Skeletal muscle cell (primary cell): ENCODE measurements around the gene JAGN1.
"Not testable (repeated sequence)": the region's sequence is repeated elsewhere in the genome, so short reads cannot be mapped to it uniquely, and the experiment has no call there.

ENCODE experiments used
- DNase-seq: peaks from one replicate; pipeline ENCODE4 v3.0.0-alpha.2; 2010; ENCODE audit warnings: low read depth
- H3K4me3 ChIP-seq: 2 replicates; pipeline ENCODE4 v1.5.1; 2011; ENCODE audit warnings: low read depth, mild to moderate bottlenecking, control low read depth, low read length, moderate library complexity

JAGN1 gene

DNA sequence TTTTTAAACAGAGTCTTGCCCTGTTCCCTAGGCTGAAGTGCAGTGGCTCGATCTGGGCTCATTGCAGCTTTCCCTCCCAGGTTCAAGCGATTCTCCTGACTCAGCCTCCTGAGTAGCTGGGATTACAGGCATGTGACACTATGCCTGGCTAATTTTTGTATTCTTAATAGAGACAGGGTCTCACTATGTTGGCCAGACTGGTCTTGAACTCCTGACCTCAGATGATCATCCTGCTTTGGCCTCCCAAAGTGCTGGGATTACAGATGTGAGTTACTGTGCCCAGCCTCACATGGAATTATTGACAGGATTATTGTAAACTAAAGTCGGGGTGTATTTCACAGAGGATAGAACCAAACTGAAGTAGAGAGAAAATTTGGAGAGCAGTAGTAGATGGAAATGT, 5.3 kb downstream of the JAGN1 start:
- not testable (repeated sequence) for H3K4me3 ChIP-seq, DNase-seq

DNA sequence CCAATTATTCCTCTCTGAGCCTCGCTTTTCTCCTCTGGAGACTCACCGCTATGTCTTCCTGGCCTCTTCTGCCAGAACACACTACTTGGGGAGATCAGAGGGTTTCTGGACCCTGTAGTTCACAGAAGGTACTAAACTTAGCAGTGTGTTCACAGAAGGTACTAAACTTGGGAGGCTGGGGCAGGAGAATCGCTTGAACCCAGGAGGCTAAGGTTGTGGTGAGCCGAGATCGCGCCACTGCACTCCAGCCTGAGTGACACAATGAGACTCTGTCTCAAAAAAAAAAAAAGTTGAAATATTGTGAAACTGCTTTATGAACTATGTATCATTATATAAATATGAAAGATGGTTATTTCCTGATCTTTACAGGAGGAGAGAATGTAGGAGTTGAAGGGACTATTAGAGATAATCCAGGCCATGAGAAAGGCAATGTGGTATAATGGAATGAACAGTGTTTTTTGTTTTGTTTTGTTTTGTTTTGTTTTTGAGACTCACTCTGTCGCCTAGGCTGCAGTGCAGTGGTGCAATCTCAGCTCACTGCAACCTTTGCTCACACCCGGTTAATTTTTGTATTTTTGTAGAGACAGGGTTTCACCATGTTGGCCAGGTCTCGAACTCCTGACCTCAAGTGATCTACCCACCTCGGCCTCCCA, 6.5 kb downstream of the JAGN1 start:
- DNase-seq, H3K4me3 ChIP-seq: not testable (repeated sequence)

GRCh38 chr3:9897408-9898372, 7.3 kb downstream of the JAGN1 start:
- no peak overlapping the region for H3K4me3 ChIP-seq
- DNase-seq, result no peak

- no peak overlapping the region for H3K4me3 ChIP-seq
- no peak for DNase-seq
Measured at GRCh38 chr3:9898467-9899241, 8.2 kb downstream of the JAGN1 start.

DNA sequence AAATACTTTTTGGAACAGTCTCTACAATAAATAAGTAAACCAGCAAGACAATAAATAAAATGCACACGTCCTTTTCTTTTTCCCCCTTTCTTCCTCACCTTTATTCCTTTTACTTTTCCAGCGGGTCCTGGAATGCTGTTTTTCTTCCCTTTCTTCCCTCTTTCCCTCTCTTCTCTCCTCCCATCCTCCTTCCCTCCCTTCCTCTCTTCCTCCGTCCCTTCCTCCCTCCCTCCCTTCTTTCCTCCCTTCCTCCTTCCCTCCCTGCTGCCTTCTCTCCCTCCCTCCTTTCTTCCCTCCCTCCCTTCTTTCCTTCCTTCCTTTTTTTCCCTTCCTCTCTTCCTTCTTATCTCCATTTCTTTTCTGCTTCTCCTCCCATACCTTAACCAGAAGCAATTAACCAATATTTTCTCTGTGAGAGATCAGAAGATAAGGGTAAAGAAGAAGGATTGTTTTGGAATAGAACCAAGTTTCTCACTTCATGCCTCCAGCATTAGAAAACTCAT, 8.9 kb downstream of the JAGN1 start:
- H3K4me3 ChIP-seq, result no peak overlapping the region
- no peak for DNase-seq

GRCh38 chr3:9900965-9901415, 10.6 kb downstream of the JAGN1 start:
- not testable (repeated sequence) for DNase-seq, H3K4me3 ChIP-seq

DNA sequence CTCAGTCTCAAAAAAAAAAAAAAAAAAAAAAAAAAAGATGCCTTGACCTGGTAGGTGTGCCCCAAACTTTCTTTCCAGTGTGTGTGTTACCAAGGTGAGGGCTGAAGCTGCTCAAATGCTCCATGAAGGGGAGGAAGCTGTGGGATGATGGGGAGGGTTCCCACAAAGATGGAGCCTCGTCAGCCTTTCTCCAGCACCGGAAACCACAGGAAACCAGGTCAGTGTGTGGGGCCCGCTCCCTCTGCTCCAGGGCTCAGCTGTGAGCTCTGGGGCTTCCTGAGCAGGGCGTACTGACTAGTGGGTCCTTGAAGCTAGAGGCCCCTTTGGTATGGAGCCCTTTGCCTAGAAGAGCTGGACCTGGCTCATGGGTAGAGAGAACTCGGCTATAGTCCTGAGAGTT, 11.6 kb downstream of the JAGN1 start:
- no peak overlapping the region for H3K4me3 ChIP-seq
- DNase-seq, result no peak

DNA sequence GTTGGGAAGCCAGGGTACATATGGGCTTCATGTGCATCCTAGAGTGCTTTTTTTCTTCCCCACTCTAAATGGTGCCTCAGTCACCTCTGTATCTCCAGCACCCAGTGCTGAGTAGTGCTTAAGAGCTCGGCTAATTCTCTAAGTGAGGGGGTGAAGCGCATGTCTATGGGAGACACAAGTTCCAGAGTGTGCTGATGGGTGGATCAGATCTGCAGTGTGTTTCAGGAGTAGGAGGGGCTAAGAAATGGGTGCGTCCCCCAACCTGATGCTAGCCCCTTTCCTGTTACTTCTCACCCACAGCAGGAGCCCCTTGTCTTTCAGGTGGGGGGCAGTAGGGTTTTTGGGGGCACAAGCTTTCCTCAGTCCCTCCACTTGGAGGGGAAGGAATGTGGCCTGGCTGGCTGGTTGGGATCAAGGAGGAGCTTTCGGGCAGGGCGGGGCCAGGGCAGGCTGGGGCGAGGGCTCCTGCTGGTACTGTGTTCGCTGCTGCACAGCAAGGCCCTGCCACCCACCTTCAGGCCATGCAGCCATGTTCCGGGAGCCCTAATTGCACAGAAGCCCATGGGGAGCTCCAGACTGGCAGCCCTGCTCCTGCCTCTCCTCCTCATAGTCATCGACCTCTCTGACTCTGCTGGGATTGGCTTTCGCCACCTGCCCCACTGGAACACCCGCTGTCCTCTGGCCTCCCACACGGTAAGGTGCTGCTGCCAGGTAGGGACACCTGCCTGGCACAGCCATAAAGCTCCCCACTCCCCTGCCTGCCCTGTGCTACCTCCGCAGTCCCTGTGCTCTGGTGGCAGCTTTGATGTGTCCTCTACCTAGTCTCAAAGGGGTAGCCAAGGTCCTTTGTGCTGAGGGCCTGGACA, 12.2 kb downstream of the JAGN1 start, which contains the start of gene IL17RE:
IL17RE (plus strand) TSS at position 477 of the 866 bp plus-strand sequence; CDS start at position 562, 85 bp downstream.
- H3K4me3 ChIP-seq, result peak within 1 kb of the TSS; percentile 32
- no peak for DNase-seq

DNA sequence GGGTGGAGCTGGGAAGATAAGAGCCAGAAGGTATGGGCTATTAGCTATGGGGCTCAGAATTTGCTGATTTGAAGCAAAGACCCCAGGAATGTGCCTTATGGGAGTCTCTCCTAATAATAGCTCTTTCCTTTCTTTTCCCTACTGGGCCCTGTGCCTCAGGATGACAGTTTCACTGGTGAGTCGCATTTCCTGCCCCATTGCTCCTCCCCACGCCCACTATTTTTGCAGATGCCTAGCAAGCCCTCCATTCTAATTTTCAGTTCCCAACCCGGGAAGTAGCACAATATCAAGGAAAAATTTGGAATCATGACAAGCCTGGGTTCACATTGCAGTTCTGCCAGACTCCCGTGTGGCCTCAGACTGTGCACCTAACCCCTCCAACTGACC, 12.8 kb downstream of the JAGN1 start:
- no peak for DNase-seq
- H3K4me3 ChIP-seq, result peak overlapping the region; percentile 32

DNA sequence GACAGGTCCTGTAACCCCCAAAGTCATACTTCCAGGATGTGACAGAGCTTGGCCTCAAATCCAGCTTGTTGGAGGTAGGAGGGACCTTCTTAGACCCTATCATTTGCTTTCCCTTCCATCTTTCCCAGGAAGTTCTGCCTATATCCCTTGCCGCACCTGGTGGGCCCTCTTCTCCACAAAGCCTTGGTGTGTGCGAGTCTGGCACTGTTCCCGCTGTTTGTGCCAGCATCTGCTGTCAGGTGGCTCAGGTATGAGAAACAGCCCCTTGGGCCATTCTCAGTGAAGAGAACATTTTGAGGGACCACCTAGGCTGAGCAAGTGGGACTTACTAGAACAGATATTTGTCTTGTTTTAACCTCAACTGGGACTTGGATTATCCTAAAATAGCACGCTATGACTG, 13.5 kb downstream of the JAGN1 start:
- H3K4me3 ChIP-seq, result no peak overlapping the region
- DNase-seq, result no peak

GRCh38 chr3:9906480-9906879, 16.1 kb downstream of the JAGN1 start:
- DNase-seq, result no peak
- no peak overlapping the region for H3K4me3 ChIP-seq

- DNase-seq, result no peak
- no peak overlapping the region for H3K4me3 ChIP-seq
Measured at GRCh38 chr3:9908286-9908685, 17.9 kb downstream of the JAGN1 start.

DNA sequence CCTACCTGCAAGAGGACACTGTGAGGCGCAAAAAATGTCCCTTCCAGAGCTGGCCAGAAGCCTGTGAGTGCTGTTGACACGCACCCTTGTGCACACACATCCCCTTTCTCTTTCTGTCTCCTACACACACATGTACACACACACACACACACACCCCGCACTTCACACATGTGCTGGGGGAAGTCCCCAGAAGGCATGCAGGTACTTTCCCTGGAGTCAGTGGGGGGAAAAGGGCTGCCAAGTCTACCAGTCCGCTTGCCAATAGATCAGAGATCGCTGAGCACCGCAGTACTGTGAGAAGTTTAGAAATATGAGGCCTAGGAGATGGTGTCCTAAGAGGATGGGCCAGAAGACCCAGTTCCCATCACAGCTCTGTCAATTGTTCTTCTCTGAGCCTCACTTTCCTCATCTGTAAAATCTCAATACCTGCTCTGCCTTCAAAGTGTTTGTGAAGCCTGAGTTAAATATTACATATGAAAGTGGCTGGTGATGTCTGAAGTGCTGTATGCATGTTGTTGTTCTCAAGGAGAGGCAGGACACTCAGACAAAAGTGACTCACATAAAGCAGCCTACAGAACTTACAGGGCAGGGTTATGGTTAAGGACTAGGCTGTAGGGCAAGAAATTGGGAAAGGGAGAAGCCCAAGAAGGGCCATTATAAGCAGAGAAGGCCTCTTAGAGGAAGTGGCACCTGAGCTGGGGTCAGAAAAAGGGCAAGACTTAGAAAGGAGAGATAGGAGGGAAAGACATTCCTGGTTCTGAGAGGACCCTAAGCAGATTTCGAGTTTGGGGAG, 19.0 kb downstream of the JAGN1 start:
- no peak overlapping the region for H3K4me3 ChIP-seq
- no peak for DNase-seq

- H3K4me3 ChIP-seq, result no peak overlapping the region
- DNase-seq, result no peak
Measured at GRCh38 chr3:9911863-9912262, 21.5 kb downstream of the JAGN1 start.

GRCh38 chr3:9912294-9912935, 22.0 kb downstream of the JAGN1 start:
- DNase-seq, result no peak
- H3K4me3 ChIP-seq, result no peak overlapping the region

- DNase-seq, result no peak
- no peak overlapping the region for H3K4me3 ChIP-seq
Measured at GRCh38 chr3:9913601-9914000, 23.2 kb downstream of the JAGN1 start.

DNA sequence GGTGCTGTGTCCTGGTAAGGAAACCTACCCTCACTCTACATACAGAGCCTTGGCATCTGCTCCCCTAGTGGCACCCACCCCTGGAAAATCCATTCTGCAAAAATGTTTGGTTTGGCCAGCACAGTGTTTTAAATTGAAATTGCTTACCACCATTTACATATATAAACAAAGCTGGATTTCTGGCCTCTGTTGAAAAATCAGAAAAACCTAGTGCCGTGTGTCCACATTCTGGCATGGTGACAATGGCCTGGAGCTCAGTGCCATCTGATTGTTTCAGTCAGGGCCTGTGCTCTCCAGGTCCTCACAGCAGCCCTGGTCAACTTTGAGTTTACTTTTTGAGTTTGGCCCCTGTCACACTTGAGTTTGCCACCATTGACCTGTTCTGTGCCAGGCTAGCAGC, 23.6 kb downstream of the JAGN1 start:
- no peak overlapping the region for H3K4me3 ChIP-seq
- no peak for DNase-seq
